Retina (tissue), 1 donor: Measurements from ENCODE around the gene WWC2.

Source experiments
- DNase-seq: peaks from one replicate; pipeline ENCODE4 v3.0.0-alpha.2; 2016

WWC2 gene

DNA sequence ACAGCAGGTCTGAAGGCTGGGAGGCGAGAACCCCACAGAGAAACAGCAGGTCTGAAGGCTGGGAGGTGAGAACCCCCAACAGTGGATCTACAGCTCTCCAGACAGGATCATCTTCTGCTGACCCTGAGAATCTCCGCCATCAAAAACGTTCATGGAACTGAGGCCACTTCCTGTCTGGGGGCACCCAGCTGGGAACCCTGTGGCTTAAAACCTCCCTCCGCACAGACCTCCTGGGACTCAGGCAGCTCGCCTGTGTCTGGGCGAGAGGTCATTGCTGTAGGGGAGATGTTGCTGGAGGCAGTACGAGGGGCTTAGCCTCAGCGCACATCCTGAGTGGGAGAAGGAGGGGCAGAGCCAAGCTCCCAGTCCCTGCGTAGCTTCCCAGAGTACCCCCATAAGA is 238.3 kb downstream of the WWC2 start:
- no peak for DNase-seq

DNA sequence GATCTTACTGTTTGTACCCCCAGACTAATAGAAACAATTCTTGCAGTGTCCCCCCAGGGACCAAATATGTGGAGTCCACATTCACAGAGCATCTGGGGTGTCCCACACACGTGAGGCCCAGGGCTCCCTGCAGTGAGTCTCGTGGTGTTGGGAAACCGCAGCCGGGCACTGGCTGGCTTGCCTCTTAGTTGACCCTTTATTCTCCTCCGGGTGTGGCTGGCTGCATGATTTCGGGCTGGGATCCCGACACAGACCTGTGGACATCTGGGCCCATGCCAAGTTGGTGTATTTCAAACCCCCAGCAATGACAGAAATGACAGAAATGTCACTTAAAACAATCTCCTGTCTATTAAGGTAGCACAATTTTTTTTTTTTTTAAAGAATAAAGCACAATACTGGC is 238.8 kb downstream of the WWC2 start:
- DNase-seq: no peak

- peak; percentile 44 for DNase-seq
Observed at GRCh38 chr4:183342541-183343533, 243.8 kb downstream of the WWC2 start.

- no peak for DNase-seq
Observed at GRCh38 chr4:183343730-183344129, 244.7 kb downstream of the WWC2 start.

DNA sequence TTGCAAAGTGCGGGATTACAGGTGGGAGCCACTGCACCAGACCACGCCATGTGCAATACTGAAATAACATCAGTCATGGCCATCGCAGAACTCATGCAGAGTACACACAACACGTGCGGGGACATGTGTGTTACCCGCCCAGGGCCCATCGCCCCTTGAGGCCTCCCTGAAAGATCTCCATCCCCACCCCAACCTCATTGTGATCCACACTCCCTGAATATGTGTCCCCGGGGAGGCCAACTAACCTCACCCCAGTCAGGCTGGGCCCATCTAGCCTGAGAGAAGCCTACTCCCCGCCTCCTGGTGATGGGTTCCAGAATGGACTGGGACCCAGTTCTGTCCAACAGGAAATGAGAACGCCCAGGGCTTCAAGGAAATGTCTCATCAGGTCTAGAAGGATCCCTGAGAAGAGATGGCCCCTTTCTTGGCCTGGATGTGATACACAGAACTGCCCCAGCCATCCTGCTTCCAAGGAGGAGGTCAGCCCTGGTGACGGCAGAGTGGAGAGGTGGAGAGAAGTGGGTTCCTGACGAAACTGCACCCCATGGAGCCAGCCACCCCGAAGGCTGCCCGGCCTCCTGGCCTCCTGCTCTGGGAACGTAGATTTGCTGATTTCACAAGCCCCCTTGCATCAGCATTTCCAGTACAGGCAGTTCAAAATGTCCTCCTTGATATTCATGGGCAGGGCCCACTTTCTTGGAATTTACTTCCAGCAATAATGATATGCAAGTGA is 245.6 kb downstream of the WWC2 start:
- no peak for DNase-seq

DNA sequence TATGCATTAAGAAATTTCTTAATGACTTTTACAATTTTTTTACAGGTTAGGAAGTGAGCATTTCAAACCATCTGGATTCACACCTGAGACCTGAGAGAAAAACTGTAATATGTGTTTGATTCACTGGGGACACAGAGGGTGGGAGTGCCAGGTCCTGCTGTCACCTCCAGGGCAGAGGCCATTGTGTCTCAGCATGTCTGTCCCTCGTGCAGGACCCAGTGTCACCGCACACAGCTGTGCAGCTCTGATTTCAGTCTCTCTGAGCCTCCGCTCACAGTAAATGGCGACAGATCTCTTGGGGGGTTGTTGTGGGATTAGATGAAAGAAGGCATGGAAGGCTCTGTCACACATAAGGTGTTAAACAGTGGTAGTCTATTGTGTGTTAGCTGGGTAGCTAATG is 246.2 kb downstream of the WWC2 start:
- DNase-seq: no peak

DNA sequence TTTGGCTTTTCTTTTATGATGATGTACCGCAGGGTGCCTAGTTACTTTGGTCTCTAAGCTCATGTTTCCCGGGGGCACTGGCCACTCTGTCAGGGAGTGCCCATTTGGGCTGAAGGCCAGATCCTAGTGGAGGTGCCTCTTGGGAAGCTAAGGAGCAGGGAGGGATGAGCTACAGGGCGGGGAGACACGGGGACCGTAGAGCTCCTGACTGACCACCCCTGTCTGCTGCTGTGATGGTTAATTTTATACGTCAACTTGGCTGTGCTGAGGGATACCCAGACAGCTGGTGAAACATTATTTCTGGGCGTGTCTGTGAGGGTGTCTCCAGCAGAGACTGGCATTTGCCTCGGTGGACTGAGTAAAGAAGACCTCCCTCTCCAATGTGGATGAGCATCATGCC is 248.1 kb downstream of the WWC2 start:
- DNase-seq: no peak

- DNase-seq: no peak
Observed at GRCh38 chr4:183347566-183347965, 248.5 kb downstream of the WWC2 start.

GRCh38 chr4:183348136-183348535 is 249.1 kb downstream of the WWC2 start:
- no peak for DNase-seq

DNA sequence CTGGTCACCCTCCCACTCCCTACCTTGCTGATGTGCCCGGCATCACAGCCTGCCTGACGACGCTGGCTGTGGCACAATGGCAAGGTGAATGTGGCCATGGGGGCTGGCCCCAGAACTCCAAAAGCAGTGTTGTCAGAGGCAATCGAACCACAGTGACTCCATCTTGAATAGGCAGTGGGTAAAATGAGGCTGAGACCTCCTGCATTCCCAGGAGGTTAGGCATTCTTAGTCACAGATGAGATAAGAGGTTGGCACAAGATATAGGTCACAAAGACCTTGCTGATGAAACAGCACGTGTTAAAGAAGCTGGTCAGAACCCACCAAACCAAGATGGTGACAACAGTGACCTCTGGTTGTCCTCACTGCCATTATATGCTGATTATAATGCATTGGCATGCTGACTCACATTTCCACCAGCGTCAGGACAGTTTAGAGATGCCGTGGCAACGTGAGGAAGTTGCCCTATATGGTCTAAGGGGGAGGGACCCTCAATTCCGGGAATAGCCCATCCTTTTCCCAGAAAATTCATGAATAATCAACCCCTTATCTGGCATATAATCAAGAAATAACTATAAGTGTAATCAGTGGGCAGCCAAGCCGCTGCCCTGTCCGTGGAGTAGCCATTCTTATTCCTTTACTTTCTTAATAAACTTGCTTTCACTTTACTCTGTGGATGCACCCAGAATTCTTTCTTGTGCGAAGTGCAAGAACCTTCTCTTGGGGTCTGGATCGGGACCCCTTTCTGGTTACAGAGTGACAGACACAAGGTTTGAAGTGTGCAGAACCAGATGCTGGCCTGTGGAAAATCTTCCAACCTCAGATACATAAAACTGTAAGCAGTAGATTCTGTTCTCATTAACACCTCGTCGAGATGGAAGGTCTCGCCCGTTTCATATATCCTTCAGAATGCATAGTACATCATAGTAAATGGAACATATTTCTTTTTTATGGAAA is 249.9 kb downstream of the WWC2 start:
- DNase-seq: no peak

DNA sequence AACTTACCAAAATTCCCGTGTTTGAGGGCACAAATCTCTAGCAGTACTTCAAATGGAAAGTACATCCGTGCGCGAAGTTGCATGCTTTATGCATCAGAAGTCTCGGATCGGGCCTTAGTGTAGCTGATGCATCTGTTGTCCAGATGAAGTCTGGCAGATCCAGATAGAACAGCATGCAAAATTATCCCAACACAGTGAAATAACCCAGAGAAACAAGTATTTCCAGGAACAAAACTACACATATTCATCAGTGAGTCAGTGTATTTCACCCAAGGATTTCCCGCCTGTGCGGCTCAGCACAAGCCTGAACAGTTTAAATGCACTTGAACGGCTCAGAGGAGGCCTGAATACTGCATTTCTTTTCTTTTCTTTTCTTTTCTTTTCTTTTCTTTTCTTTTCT is 250.6 kb downstream of the WWC2 start:
- no peak for DNase-seq

- no peak for DNase-seq
Observed at GRCh38 chr4:183350317-183351071, 251.4 kb downstream of the WWC2 start.

DNA sequence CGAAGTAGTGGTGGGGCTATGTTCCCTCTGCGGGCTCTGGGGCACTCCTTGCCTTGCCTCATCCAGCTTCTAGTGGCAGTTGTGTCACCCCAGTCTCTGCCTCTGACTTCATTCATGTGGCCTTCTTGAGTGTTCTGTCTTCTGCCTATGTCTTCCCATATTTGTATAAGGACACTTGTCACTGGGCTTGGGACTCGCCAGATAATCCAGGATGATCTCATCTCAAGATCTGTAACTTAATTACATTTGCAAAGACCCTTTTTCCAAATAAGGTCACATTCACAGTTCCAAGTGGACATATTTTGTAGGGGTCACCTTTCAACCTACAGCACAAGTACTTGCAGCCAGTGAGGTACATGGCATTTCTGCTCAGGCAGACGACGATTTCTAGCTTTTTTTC is 253.5 kb downstream of the WWC2 start:
- no peak for DNase-seq

DNA sequence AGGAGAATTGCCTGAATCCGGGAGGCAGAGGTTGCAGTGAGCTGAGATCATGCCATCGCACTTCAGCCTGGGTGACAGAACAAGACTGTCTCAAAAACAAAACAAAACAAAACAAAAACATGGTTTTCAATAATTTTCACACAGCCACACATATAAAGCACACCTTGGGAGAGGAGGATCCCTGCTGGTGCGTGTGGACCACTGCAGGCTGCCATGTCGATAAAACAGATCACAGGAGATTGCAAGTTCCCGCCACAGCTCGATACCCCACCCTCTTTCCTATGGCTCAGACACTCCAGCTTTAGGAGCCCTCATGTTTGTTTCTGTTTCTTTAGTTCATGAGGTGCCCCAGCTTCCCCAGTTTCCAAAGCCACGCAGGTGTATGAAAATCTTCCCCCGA is 254.5 kb downstream of the WWC2 start:
- DNase-seq: no peak

- no peak for DNase-seq
Observed at GRCh38 chr4:183354219-183354618, 255.2 kb downstream of the WWC2 start.

- no peak for DNase-seq
Observed at GRCh38 chr4:183355405-183355804, 256.3 kb downstream of the WWC2 start.

DNA sequence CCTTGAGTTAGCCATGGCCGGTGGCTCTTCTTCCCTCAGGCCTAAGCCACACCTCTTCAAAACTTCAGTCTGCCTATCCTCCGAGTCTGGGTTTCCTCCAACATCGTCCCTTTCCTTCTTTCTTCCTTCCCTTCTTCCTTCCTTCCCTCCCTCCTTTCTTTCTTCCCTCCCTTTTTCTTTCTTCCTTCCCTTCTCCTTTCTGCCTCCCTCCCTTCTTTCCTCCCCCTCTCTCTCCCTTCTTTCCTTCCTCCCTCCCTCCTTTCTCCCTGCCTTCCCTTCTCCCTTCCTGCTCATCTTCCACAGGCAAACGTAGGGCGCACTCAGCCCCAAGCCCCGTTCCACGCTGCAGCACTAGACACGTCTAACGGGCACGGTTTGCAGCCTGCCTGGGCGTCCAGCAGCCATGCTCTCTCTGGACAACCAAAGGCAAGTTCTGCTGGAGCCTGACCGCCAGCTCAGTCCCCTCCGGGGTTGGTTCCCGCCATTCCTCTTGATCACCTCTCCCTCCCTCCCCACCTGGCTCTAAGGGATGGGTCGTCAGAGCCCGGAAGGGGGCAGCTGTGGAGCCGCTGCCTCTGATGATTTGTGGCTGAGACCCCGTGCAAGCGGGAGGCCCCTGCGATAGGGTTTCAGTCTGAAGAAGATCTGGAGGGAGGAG is 257.2 kb downstream of the WWC2 start:
- no peak for DNase-seq

- no peak for DNase-seq
Observed at GRCh38 chr4:183356931-183357675, 258.0 kb downstream of the WWC2 start.

GRCh38 chr4:183358215-183358755 is 259.2 kb downstream of the WWC2 start:
- DNase-seq: peak; percentile 49

GRCh38 chr4:183360161-183360919 is 261.3 kb downstream of the WWC2 start:
- DNase-seq: no peak
